NCI-H524 (cell line): ENCODE results near the gene DYNC2H1.

Experiments used
- DNase-seq, 2 experiments: peaks; one replicate each; lab custom pipeline; 2025; lab: John Stamatoyannopoulos, UW

The DYNC2H1 gene

GRCh38 chr11:103108933-103109817 is at the start of gene DYNC2H1:
Gene DYNC2H1, plus strand, starts transcription at chr11:103109426. Its CDS starts 149 bp downstream, at chr11:103109575.
- peak; percentile 70 to 91 for DNase-seq

GRCh38 chr11:103061656-103062055 is 47.6 kb upstream of the DYNC2H1 start:
- DNase-seq, result no peak

DNA sequence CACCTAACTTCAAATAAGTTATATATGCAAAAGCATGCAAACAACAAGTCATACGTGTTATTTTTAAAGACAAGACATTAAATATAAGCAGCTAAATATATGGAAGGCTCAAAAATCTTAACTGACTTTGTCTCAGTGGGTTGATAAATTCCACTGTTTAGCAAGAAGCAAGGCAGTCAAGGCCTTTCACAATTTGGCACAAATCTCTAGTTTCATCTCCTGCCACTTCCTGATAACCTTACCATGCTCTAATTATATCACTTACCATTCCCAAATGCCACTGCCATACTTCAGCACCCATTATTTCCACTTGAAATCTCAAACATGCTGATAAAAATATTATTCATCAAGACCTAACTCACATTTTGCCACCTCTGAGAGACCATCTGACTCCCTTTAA is 42.1 kb upstream of the DYNC2H1 start:
- DNase-seq, result no peak

GRCh38 chr11:103069367-103069766 is 39.9 kb upstream of the DYNC2H1 start:
- no peak for DNase-seq

GRCh38 chr11:103070142-103070541 is 39.1 kb upstream of the DYNC2H1 start:
- DNase-seq, result no peak

DNA sequence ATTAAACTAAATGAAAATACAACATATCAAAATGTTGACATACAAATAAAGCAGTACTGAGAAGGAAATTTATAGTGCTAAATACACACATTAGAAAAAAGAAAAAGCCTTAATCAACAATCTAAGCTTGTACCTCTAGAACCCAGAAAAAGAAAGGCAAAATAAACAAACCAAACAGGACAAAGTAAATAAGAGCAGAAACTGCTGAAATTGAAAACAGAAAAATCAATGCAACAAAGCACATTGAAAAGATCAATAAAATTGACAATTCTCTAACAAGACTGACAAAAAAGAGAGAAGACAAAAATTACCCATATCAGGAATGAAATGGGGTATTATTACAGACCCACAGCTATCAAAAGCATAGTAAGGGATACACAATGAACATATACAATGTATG is 38.2 kb upstream of the DYNC2H1 start:
- no peak for DNase-seq

DNA sequence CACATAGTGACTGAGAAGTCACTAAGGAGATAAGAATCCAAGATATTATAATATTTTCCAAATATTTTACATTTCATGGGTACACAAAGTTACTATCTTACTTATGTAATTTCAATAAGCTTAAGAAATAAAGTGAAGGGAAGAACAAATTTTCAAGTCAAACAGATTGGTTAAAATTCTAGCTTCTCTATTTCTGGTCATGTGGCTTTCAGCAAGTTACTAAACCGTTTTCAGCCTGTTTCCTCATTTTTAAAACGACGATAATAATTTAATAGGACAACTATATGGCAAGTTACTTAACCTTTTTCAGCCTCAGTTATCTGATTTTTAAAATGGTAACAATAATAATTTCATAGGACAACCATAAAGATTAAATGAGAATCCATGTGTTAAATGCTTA is 32.9 kb upstream of the DYNC2H1 start:
- DNase-seq, result no peak

GRCh38 chr11:103077554-103077953 is 31.7 kb upstream of the DYNC2H1 start:
- DNase-seq, result no peak

GRCh38 chr11:103078710-103079109 is 30.5 kb upstream of the DYNC2H1 start:
- DNase-seq, result no peak

- no peak for DNase-seq
Measured at GRCh38 chr11:103079833-103080232, 29.4 kb upstream of the DYNC2H1 start.

- no peak for DNase-seq
Measured at GRCh38 chr11:103085758-103086365, 23.4 kb upstream of the DYNC2H1 start.

DNA sequence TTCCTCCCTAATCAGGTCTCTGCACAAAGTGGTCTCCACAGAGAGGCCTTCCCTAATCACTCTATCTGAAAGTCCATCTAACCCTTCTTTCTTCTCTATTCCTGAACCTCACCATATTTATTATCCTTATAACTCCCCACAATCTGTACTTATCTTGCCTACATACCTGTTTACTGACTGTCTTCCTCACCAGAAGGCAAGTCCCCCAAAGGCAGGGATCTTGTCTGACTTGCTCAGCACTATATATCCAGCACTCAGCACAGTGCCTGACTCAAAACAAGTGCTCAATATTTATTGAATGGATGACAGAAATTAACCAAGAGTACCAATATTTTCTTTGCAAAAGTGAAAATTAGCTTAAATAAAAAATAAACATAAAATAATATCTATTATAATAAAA is 22.8 kb upstream of the DYNC2H1 start:
- no peak for DNase-seq

- DNase-seq, result peak in 1 of 2 experiments; percentile 58
Measured at GRCh38 chr11:103091064-103091800, 18.0 kb upstream of the DYNC2H1 start.

DNA sequence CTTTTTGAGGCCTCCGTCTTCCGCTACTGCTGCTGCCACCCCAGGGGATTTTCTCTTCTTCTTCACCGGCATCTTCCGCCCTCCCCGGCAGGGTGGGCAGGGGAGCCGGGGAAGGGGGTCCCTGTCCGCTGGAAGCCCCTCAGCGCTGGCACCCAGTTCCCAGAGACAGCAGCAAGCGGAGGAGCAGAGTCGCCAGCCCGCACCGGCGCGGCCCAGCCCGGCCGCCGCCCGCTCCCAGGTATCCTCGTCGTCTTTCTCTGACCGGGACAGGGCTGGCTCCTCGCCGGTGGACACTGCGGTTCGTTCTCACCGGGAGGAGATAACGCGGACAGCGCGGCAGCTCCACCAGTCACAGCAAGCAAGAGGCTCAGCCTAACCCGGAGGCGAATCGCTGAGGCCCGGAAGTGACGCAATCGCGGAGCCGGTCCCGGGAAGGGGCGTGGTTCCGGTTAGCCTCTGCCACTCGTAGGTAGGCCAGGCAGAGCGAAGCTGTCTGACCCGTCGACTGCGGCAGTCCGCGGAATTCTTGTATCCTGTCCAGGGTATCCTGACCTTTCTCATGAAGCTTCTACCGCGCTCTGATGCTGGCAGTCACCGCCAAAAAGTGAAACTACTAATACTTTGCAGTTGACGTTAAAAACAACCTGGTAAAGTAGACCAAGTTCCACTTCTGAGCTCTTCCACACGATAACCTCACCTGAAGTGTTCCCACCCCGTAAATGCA is 17.3 kb upstream of the DYNC2H1 start, which contains the start of gene DCUN1D5:
DCUN1D5 (minus strand) TSS at position 360 of the 724 bp plus-strand sequence; CDS start at position 72, 288 bp downstream.
- DNase-seq, result peak; percentile 79 to 90

DNA sequence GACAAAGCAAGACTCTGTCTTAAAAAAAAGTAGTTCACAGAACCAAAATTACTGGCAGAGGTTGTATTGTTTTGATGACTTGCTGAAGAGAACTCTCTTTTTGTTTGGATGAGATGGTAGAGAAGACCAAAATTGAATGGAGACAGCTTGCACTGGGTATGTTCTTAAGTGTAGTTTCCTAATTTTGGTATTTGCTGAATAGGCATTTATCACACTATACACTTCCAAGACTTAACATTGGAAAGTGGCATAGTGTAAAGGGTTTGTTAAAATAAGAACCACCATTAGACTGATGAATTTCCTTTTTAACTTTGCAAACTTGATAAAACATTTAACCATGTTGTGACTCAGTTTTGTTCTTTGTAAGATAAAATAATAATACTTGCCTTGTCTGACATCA is 11.9 kb upstream of the DYNC2H1 start:
- DNase-seq, result no peak

DNA sequence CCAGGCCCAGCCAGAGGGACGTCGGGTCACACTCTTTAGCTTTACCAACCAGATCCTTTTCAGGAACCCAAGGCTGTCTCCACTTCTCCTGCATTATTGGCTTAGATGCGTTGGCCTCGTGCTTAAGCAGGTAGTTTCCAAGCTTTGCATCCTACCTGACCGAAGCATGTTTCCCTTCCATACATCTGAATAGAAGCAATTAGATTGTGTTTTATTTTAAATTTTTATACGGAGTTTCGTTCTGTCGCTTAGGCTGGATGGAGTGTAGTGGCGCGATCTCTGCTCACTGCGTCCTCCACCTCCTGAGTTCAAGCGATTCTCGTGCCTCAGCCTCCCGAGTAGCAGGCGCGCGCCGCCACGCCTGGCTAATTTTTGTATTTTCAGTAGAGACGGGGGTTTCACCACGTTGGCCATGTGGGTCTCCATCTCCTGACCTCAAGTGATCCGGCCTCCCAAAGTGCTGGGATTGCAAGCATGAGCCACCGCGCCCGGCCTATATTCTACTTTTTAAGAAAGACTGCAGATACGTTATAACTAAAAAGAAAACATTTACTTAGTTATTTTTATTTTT is 677 bp downstream of the DYNC2H1 start:
- peak; percentile 10 to 50 for DNase-seq

DNA sequence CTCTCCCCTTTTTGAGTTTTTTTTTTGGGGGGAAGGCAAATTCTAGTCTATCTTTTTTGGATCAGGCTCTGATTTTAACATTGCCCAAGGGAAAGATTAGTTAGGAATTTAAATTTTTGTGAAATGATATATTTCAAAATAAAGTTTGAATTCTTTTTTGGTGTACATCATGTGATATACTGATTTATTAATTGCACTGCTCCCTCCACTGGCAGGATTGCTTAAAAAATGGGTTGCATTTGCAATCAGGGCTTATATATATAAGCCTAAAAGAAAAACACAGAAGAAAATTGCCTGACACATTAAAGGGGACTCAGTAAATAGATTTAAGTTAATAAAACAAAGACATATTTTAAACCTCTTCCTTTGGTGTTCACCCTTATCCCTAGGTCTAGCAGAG is 1.2 kb downstream of the DYNC2H1 start:
- DNase-seq, result no peak

GRCh38 chr11:103111400-103111799 is 2.2 kb downstream of the DYNC2H1 start:
- no peak for DNase-seq

- DNase-seq, result no peak
Measured at GRCh38 chr11:103112364-103112763, 3.1 kb downstream of the DYNC2H1 start.

- no peak for DNase-seq
Measured at GRCh38 chr11:103114836-103115235, 5.6 kb downstream of the DYNC2H1 start.

GRCh38 chr11:103125462-103125861 is 16.2 kb downstream of the DYNC2H1 start:
- no peak for DNase-seq
